ENCODE measurements around the gene RPP40. TPM values are rescaled to one million over a fixed set of nuclear protein-coding genes. Genes with fewer than 3 reads are reported as not detected.
"Not testable (repeated sequence)": the region's sequence is repeated elsewhere in the genome, so short reads cannot be mapped to it uniquely, and the experiment has no call there.

The RPP40 gene
- total RNA-seq, 8 experiments from 2014 or later = 9.7 to 35.5 (median 16.2) TPM

GRCh38 chr6:5032706-5033105, 28.9 kb upstream of the RPP40 start:
- 16 to 100% (median 65%) methylated on average over 1 to 6 of the region's 13 CpGs; no CpG with 5 or more reads in 3 of the 10 experiments for WGBS, 10 experiments
- not testable (repeated sequence) for H3K4me1 ChIP-seq (replicated peaks in 1 of 2); H3K4me3 ChIP-seq

GRCh38 chr6:5031150-5031549, 27.3 kb upstream of the RPP40 start:
- Histone ChIP-seq H3K4me3 (no peak overlapping the region), H3K27ac (no peak overlapping the region), H3K4me1 (replicated peaks in 1 of 2) (peaks cover 0 to 8% of the 10 kb centered on the region in 2 donors)
- 80 to 100% (median 92%) methylated on average over 1 to 3 of the region's 6 CpGs; no CpG with 5 or more reads in 7 of the 10 experiments for WGBS, 10 experiments
- in situ Hi-C loops (cut with MboI; ENCODE audit: low pct_unique_long_range_greater_than_20kb in 2 of 9, low sequenced_read_pairs in 9 of 9, unreplicated experiment in 9 of 9) = no loop called here
- ATAC-seq (replicated peaks in 6 of 8) = no peak

More at GRCh38 chr6:5032706-5033105, 28.9 kb upstream of the RPP40 start:
- in situ Hi-C loops (cut with MboI; ENCODE audit: low pct_unique_long_range_greater_than_20kb in 2 of 9, low sequenced_read_pairs in 9 of 9, unreplicated experiment in 9 of 9); H3K27ac ChIP-seq: not testable (repeated sequence)
- peak in 4 of 8 experiments; percentile 16 to 71 (median 64) for ATAC-seq (replicated peaks in 6 of 8)

- peak; percentile 44 to 84 (median 58) for ATAC-seq (replicated peaks in 6 of 8)
- Histone ChIP-seq H3K4me3 (no peak overlapping the region), H3K4me1 (replicated peaks in 1 of 2) (peaks cover 0 to 11% of the 10 kb centered on the region in 2 donors), H3K27ac (no peak overlapping the region)
- in situ Hi-C loops (cut with MboI; ENCODE audit: low pct_unique_long_range_greater_than_20kb in 2 of 9, low sequenced_read_pairs in 9 of 9, unreplicated experiment in 9 of 9) = no loop called here
- 0 to 44% (median 30%) methylated on average over 1 to 12 of the region's 13 CpGs; no CpG with 5 or more reads in 1 of the 10 experiments for WGBS, 10 experiments
Observed at GRCh38 chr6:5030596-5031136, 26.8 kb upstream of the RPP40 start.

GRCh38 chr6:5029609-5030008, 25.8 kb upstream of the RPP40 start:
- WGBS, 10 experiments = 83 to 100% (median 95%) methylated on average over 2 to 5 of the region's 5 CpGs; no CpG with 5 or more reads in 1 of the 10 experiments
- no peak overlapping the region for H3K27ac ChIP-seq
- H3K4me3 ChIP-seq = no peak overlapping the region
- in situ Hi-C loops (cut with MboI; ENCODE audit: low pct_unique_long_range_greater_than_20kb in 2 of 9, low sequenced_read_pairs in 9 of 9, unreplicated experiment in 9 of 9) = no loop called here
- no peak for ATAC-seq (replicated peaks in 6 of 8)
- H3K4me1 ChIP-seq (replicated peaks in 1 of 2) = peaks cover 4 to 15% of the 10 kb centered on the region in 2 donors

GRCh38 chr6:5028921-5029320, 25.1 kb upstream of the RPP40 start:
- no peak for ATAC-seq (replicated peaks in 6 of 8)
- no peak overlapping the region for H3K27ac ChIP-seq
- H3K4me3 ChIP-seq = no peak overlapping the region
- H3K4me1 ChIP-seq (replicated peaks in 1 of 2) = peaks cover 4 to 15% of the 10 kb centered on the region in 2 donors
- in situ Hi-C loops (cut with MboI; ENCODE audit: low pct_unique_long_range_greater_than_20kb in 2 of 9, low sequenced_read_pairs in 9 of 9, unreplicated experiment in 9 of 9) = no loop called here
- WGBS, 10 experiments = 32 to 100% (median 95%) methylated on average over 1 to 5 of the region's 5 CpGs; no CpG with 5 or more reads in 1 of the 10 experiments

GRCh38 chr6:5028301-5028700, 24.5 kb upstream of the RPP40 start:
- ATAC-seq (replicated peaks in 6 of 8) = no peak
- no peak overlapping the region for H3K4me3 ChIP-seq
- WGBS, 10 experiments = 80 to 100% (median 98%) methylated on average over 1 to 6 of the region's 7 CpGs; no CpG with 5 or more reads in 1 of the 10 experiments
- in situ Hi-C loops (cut with MboI; ENCODE audit: low pct_unique_long_range_greater_than_20kb in 2 of 9, low sequenced_read_pairs in 9 of 9, unreplicated experiment in 9 of 9) = no loop called here
- peaks cover 4 to 15% of the 10 kb centered on the region in 2 donors for H3K4me1 ChIP-seq (replicated peaks in 1 of 2)
- H3K27ac ChIP-seq = no peak overlapping the region

GRCh38 chr6:5025911-5026819, 22.3 kb upstream of the RPP40 start:
- peaks cover 4 to 15% of the 10 kb centered on the region in 2 donors for H3K4me1 ChIP-seq (replicated peaks in 1 of 2)
- ATAC-seq (replicated peaks in 6 of 8) = peak; percentile 82 to 89 (median 84)
- 0 to 50% (median 8%) methylated on average over 2 to 16 of the region's 35 CpGs; no CpG with 5 or more reads in 1 of the 10 experiments for WGBS, 10 experiments
- H3K27ac ChIP-seq = peak overlapping the region; percentile 73 to 82
- in situ Hi-C loops (cut with MboI; ENCODE audit: low pct_unique_long_range_greater_than_20kb in 2 of 9, low sequenced_read_pairs in 9 of 9, unreplicated experiment in 9 of 9) = no loop called here
- H3K4me3 ChIP-seq = peak overlapping the region; percentile 16 to 36 (median 23)

- ATAC-seq (replicated peaks in 6 of 8) = no peak
- H3K4me3 ChIP-seq = no peak overlapping the region
- WGBS, 10 experiments = 95 to 100% (median 98%) methylated on average over 1 to 4 of the region's 8 CpGs; no CpG with 5 or more reads in 4 of the 10 experiments
- H3K27ac ChIP-seq = no peak overlapping the region
- in situ Hi-C loops (cut with MboI; ENCODE audit: low pct_unique_long_range_greater_than_20kb in 2 of 9, low sequenced_read_pairs in 9 of 9, unreplicated experiment in 9 of 9) = no loop called here
- H3K4me1 ChIP-seq (replicated peaks in 1 of 2) = peaks cover 4 to 13% of the 10 kb centered on the region in 2 donors
Observed at GRCh38 chr6:5023923-5024322, 20.1 kb upstream of the RPP40 start.

GRCh38 chr6:5020142-5020541, 16.3 kb upstream of the RPP40 start:
- ATAC-seq (replicated peaks in 6 of 8) = no peak

GRCh38 chr6:5014072-5014561, 10.3 kb upstream of the RPP40 start:
- in situ Hi-C loops (cut with MboI; ENCODE audit: low pct_unique_long_range_greater_than_20kb in 2 of 9, low sequenced_read_pairs in 9 of 9, unreplicated experiment in 9 of 9) = no loop called here
- H3K4me1 ChIP-seq (replicated peaks in 1 of 2) = no peaks in the 10 kb centered on the region
- no peak overlapping the region for H3K27ac ChIP-seq
- 0 to 100% (median 0%) methylated on average over 1 of the region's 1 CpG; no CpG with 5 or more reads in 4 of the 10 experiments for WGBS, 10 experiments
- no peak for ATAC-seq (replicated peaks in 6 of 8)
- H3K4me3 ChIP-seq = no peak overlapping the region

More at GRCh38 chr6:5020142-5020541, 16.3 kb upstream of the RPP40 start:
- 50 to 100% (median 86%) methylated on average over 1 to 8 of the region's 8 CpGs; no CpG with 5 or more reads in 3 of the 10 experiments for WGBS, 10 experiments
- H3K4me1 ChIP-seq (replicated peaks in 1 of 2) = no peaks in the 10 kb centered on the region
- H3K27ac ChIP-seq = no peak overlapping the region
- no peak overlapping the region for H3K4me3 ChIP-seq
- in situ Hi-C loops (cut with MboI; ENCODE audit: low pct_unique_long_range_greater_than_20kb in 2 of 9, low sequenced_read_pairs in 9 of 9, unreplicated experiment in 9 of 9) = no loop called here

- Histone ChIP-seq H3K4me3 (no peak overlapping the region), H3K27ac (no peak overlapping the region), H3K4me1 (replicated peaks in 1 of 2) (no peaks in the 10 kb centered on the region)
- peak in 3 of 8 experiments; percentile 81 to 94 (median 83) for ATAC-seq (replicated peaks in 6 of 8)
- in situ Hi-C loops (cut with MboI; ENCODE audit: low pct_unique_long_range_greater_than_20kb in 2 of 9, low sequenced_read_pairs in 9 of 9, unreplicated experiment in 9 of 9) = no loop called here
- 0 to 49% (median 32%) methylated on average over 1 to 2 of the region's 2 CpGs for WGBS, 10 experiments
Observed at GRCh38 chr6:5012519-5012918, 8.7 kb upstream of the RPP40 start.

- ATAC-seq (replicated peaks in 6 of 8) = no peak
- in situ Hi-C loops (cut with MboI; ENCODE audit: low pct_unique_long_range_greater_than_20kb in 2 of 9, low sequenced_read_pairs in 9 of 9, unreplicated experiment in 9 of 9) = no loop called here
- Histone ChIP-seq H3K4me3 (no peak overlapping the region), H3K27ac (no peak overlapping the region), H3K4me1 (replicated peaks in 1 of 2) (no peaks in the 10 kb centered on the region)
- WGBS, 10 experiments = 69 to 100% (median 76%) methylated on average over 2 to 5 of the region's 12 CpGs; no CpG with 5 or more reads in 7 of the 10 experiments
Observed at GRCh38 chr6:5011346-5011745, 7.5 kb upstream of the RPP40 start.

GRCh38 chr6:5007531-5007930, 3.7 kb upstream of the RPP40 start:
- no peak overlapping the region for H3K27ac ChIP-seq
- H3K4me3 ChIP-seq = no peak overlapping the region
- in situ Hi-C loops (cut with MboI; ENCODE audit: low pct_unique_long_range_greater_than_20kb in 2 of 9, low sequenced_read_pairs in 9 of 9, unreplicated experiment in 9 of 9) = no loop called here
- ATAC-seq (replicated peaks in 6 of 8) = peak in 2 of 8 experiments; percentile 11 to 20
- 30 to 100% (median 83%) methylated on average over 1 to 2 of the region's 3 CpGs; no CpG with 5 or more reads in 3 of the 10 experiments for WGBS, 10 experiments
- H3K4me1 ChIP-seq (replicated peaks in 1 of 2) = peaks cover 0 to 4% of the 10 kb centered on the region in 2 donors

All from motor neuron (in vitro differentiated cells).